MM.1S (cell line): Measurements from ENCODE around the gene F11R.

Experiments used
- CTCF ChIP-seq: fragments of 300-600 bp; sonication (generic); IDR thresholded peaks from 2 replicates; pipeline ENCODE4 v1.5.1; 2016; ENCODE audit warnings: antibody characterized with exemption, low read length, mixed read lengths
- EZH2 ChIP-seq: fragments of 300-600 bp; sonication (generic); optimal IDR thresholded peaks from 2 replicates; pipeline ENCODE3; 2017; ENCODE audit warnings: low read depth, mild to moderate bottlenecking, antibody characterized with exemption, low read length, mixed read lengths
- EZH2phosphoT487 ChIP-seq: fragments of 300-600 bp; sonication (generic); IDR thresholded peaks from 2 replicates; pipeline ENCODE4 v1.6.1; 2018; ENCODE audit warnings: antibody characterized with exemption, low read length

- TF ChIP-seq CTCF (no peak), EZH2 (no peak), EZH2phosphoT487 (no peak)
These were observed 17.7 kb upstream of the F11R start, which contains the start of gene TSTD1 for GRCh38 chr1:161038523-161039153.
